Erythroblast (primary cell): ENCODE data around the gene CLPSL2.

Source experiments
- GATA1 ChIP-seq: IDR thresholded peaks from 2 replicates; pipeline ENCODE4 v1.6.1; 2011; ENCODE audit warnings: low read depth, mild to moderate bottlenecking, control low read depth, low read length, moderate library complexity
- POLR2A ChIP-seq: IDR thresholded peaks from 2 replicates; pipeline ENCODE4 v1.6.1; 2011; ENCODE audit warnings: mild to moderate bottlenecking, low read length

GRCh38 chr6:35775031-35775430, 1.4 kb upstream of the CLPSL2 start:
- TF ChIP-seq POLR2A, result no peak
- TF ChIP-seq GATA1, result no peak
